Colonic mucosa (tissue), 4 donors: ENCODE data around the gene RYK. TPM values are rescaled to one million over a fixed set of nuclear protein-coding genes. Genes with fewer than 3 reads are reported as not detected.

Experiments
- DNase-seq: peaks from one replicate; pipeline ENCODE4 v3.0.0-alpha.2; 2020
- H3K27ac ChIP-seq: fragments of 200-600 bp; one replicate; pipeline ENCODE4 v1.8.0; 2021
- H3K27me3 ChIP-seq: fragments of 200-600 bp; one replicate; pipeline ENCODE4 v1.8.0; 2021
- H3K36me3 ChIP-seq: fragments of 200-600 bp; one replicate; pipeline ENCODE4 v1.8.0; 2021
- H3K4me1 ChIP-seq: fragments of 200-600 bp; one replicate; pipeline ENCODE4 v1.8.0; 2021; ENCODE audit warnings: mild to moderate bottlenecking
- H3K4me3 ChIP-seq: fragments of 200-600 bp; one replicate; pipeline ENCODE4 v1.8.0; 2021
- H3K9ac ChIP-seq, 2 donors: one replicate each; pipeline ENCODE4 v1.7.0; 2013; ENCODE audit warnings: control low read depth in 2 of 2, low read depth in 2 of 2, low read length in 2 of 2
- H3K9me3 ChIP-seq: fragments of 200-600 bp; one replicate; pipeline ENCODE4 v1.8.0; 2021
- intact Hi-C: fragments of 100-400 bp; cut with DNase I; formaldehyde crosslinking; loops from one replicate; pipeline ENCODE4 v1.14.1; 2022
- total RNA-seq, 2 donors: library from RNA; stranded (reverse); fragmentation: NEBNext Ultra II Directional in 1 of 2; extraction: Animal tissue kit (Norgen Biotek cat#: 25700) in 1 of 2; gene quantifications; one replicate each; pipeline ENCODE4 v1.2.1, GENCODE V29; 2021
- TF ChIP-seq, protein P1 (sequence below): fragments of 200-600 bp; IDR thresholded peaks from one replicate; pipeline ENCODE4 v1.8.0; 2022; ENCODE audit warnings: antibody characterized with exemption, mild to moderate bottlenecking
- donor health status: healthy.
- donor health status: DM: no; HTN: no; CAD: no.
- donor health status: DM: no; HTN: no; CAD: no.

RYK gene
- total RNA-seq, 2 donors from 2014 or later = 30.7 to 40.6 TPM

DNA sequence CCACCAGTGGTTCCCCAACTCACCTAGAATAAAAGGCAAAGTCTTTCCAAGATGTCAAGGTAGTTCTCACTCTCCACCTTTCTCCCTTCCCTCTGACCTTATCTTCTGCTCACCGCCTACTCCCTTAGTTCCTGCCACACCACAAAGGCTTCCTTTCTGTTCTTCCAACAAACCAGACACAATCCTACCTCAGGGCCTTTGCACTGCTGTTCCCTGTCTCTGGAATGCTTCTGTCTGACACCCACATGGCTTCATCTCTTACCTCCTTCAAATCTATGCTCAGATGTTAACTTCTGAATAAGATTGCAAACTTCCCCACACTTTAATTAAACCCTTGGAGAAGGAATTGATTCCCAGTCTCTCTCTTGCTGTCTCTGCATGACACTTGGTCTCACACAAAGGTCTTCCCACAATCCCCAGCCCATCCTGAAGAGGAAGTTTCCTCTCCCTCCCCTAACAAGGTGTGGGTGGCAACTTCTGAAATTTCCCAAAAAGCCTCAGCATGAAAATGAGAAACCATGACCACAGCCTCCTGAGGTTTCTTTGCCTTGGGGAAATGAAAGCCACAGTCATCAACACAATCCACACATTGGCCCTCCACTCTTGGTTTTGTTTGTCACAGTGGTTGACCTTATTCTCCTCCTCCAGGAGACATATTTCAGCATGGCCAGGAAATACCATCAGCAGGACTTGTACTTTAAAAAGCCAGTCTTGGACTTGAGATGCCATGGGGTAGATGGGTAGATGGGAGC lies 3.0 kb upstream of the RYK start:
- no peak for DNase-seq
- Histone ChIP-seq H3K4me1 (no peaks in the 10 kb centered on the region), H3K9ac (no peak overlapping the region), H3K9me3 (no peaks in the 10 kb centered on the region), H3K27me3 (no peaks in the 10 kb centered on the region), H3K4me3 (no peak overlapping the region), H3K36me3 (no peaks in the 10 kb centered on the region), H3K27ac (no peak overlapping the region)
- intact Hi-C loops = no loop called here
- TF ChIP-seq, protein P1, sequence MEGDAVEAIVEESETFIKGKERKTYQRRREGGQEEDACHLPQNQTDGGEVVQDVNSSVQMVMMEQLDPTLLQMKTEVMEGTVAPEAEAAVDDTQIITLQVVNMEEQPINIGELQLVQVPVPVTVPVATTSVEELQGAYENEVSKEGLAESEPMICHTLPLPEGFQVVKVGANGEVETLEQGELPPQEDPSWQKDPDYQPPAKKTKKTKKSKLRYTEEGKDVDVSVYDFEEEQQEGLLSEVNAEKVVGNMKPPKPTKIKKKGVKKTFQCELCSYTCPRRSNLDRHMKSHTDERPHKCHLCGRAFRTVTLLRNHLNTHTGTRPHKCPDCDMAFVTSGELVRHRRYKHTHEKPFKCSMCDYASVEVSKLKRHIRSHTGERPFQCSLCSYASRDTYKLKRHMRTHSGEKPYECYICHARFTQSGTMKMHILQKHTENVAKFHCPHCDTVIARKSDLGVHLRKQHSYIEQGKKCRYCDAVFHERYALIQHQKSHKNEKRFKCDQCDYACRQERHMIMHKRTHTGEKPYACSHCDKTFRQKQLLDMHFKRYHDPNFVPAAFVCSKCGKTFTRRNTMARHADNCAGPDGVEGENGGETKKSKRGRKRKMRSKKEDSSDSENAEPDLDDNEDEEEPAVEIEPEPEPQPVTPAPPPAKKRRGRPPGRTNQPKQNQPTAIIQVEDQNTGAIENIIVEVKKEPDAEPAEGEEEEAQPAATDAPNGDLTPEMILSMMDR = no peak

DNA sequence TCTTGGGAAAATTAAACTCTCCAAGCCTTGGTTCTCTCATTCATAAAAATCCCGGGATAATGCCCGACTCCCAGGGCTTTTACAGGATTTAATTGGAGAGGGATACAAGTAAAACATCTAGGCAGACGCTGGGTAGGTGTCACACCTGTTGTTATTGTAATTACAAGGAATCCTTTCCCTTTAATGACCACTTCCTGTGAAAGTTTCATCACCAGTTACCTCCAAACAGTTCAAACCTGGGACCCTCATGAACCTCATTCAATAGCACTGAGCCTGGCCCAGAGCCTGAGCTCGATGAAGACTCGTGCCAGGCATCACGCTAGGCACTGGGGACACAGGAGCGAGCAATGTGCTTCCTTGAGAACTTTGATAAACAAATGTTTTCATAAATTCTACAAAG lies 2.1 kb upstream of the RYK start:
- Histone ChIP-seq H3K27me3 (no peaks in the 10 kb centered on the region), H3K4me3 (no peak overlapping the region), H3K9ac (no peak overlapping the region), H3K4me1 (no peaks in the 10 kb centered on the region), H3K9me3 (no peaks in the 10 kb centered on the region), H3K27ac (no peak overlapping the region), H3K36me3 (no peaks in the 10 kb centered on the region)
- TF ChIP-seq, protein P1 = no peak
- intact Hi-C loops = no loop called here
- no peak for DNase-seq

DNA sequence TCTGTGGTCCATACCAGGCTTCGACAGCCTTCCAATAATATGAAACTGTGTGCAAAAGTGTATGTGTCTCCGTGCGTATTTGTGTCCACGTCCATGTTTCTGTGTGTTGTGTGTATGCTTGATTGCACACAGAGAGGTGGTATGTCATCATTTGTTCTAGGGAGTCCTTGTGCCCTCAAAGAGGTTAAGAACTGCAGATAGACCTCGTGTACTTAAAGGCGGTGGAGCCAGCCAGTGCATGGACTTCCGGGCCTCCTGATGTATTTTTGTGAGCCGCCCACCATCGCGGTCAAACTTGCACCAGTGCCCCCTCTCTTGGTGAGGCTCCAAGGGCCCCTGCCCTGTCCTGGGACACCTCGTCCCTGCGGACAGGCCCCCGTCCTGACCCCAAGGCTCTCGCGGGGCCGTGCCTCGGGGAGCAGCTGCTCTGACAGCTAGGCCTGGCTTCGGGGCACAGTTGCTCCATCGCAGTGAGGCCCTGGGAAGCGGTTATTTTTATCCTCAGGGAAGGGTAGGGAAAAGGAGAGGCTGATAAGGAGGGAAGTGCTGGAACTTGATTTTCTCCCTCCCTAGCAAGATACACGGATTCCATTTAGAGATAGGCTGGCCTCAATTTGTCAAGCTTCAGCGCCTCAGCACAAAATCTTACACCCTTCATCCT lies 1.2 kb upstream of the RYK start:
- intact Hi-C loops = no loop called here
- no peaks in the 10 kb centered on the region for H3K27me3 ChIP-seq

DNA sequence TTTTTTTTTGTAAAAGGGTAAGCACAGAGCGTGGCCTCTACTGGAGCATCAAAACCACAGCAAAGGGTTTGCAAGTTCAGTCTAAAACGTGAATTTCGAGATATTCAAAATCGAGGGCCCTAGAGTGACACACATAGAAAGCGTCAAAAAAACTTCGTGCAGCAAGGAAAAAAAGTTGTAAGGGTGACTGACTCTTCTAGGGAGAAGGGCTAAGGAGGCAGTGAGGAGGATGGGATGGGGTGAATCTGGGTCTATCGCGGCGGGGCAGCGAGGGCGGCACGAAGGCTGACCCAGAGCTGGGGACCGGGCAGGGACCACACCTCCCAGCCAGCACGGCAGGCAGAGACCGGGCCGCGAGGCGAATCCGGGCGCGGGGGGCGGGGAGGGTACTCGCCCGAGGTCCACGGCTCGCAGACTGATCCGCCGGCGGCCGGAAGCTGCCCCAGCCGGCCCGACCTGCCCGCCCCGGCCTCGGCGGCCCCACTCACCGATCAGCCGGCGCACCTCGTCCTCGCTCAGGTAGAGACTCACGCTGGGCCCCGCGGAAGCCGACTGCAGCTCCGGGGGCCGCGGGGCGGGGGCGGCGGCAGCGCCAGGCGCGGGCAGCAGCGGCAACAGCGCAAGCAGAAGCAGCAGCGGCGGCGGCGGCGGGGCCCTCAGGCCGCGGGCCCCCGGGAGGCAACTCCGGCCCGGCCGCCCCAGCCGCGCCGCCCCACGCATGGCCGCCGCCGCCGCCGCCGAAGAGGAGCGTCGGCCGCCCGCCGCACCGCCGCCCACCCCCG lies 533 bp downstream of the RYK start:
- peak overlapping the region; percentile 76 to 84 for H3K9ac ChIP-seq
- intact Hi-C loops = no loop called here
- H3K27ac ChIP-seq = peak overlapping the region; percentile 85
- no peaks in the 10 kb centered on the region for H3K27me3 ChIP-seq
- peak; percentile 76 for DNase-seq
- no peaks in the 10 kb centered on the region for H3K36me3 ChIP-seq
- H3K9me3 ChIP-seq = no peaks in the 10 kb centered on the region
- H3K4me3 ChIP-seq = peak overlapping the region; percentile 73
- H3K4me1 ChIP-seq = no peaks in the 10 kb centered on the region
- TF ChIP-seq, protein P1 = no peak

More for the DNA sequence above, 1.2 kb upstream of the RYK start:
- H3K9me3 ChIP-seq = no peaks in the 10 kb centered on the region
- H3K4me3 ChIP-seq = no peak overlapping the region
- no peaks in the 10 kb centered on the region for H3K36me3 ChIP-seq
- H3K27ac ChIP-seq = no peak overlapping the region
- peak overlapping the region in 1 of 2 donors; percentile 14 for H3K9ac ChIP-seq
- TF ChIP-seq, protein P1 = no peak
- no peaks in the 10 kb centered on the region for H3K4me1 ChIP-seq
- DNase-seq = no peak

DNA sequence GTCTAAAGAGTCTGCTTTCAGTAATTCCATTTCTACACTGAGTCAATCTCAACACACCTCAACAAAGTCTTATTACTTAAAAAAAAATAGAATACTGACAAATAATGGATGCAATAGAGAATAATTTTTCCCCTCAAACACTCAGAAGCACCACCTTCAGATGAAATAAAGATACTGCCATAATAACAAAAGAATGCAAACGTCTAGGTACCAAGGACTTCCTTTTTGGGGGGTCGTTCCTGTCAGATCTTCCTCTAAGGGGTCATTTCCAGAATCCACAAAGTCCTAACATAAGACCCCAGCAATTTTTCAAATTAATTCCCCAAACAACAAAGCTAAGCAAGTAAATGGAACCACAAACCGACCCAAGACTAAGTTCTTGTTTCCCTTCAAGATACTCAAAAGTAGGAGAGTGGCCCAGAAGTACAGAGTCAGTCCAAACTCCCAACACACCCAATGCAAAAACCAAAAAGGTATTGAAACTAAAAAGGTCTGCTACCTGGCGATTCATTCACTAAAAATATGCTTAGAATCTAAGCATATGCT lies 1.3 kb downstream of the RYK start:
- peak overlapping the region; percentile 85 for H3K27ac ChIP-seq
- no peaks in the 10 kb centered on the region for H3K9me3 ChIP-seq
- TF ChIP-seq, protein P1 = no peak
- no peak for DNase-seq
- peaks cover 1% of the 10 kb centered on the region for H3K4me1 ChIP-seq
- intact Hi-C loops = no loop called here
- H3K27me3 ChIP-seq = no peaks in the 10 kb centered on the region
- no peaks in the 10 kb centered on the region for H3K36me3 ChIP-seq
- peak overlapping the region; percentile 73 for H3K4me3 ChIP-seq
- H3K9ac ChIP-seq = peak overlapping the region in 1 of 2 donors; percentile 76
